Subcutaneous adipose tissue (tissue), 4 donors: ENCODE data around the gene KMT2D. TPM values are rescaled to one million over a fixed set of nuclear protein-coding genes. Genes with fewer than 3 reads are reported as not detected.

Experiments used
- total RNA-seq, 4 donors: library from RNA; depleted of rRNA; stranded (reverse); fragments of >200 nt; gene quantifications; one replicate each; pipeline ENCODE4 v1.1.0, GENCODE V29; 2016
- TF ChIP-seq, protein P1 (sequence below): fragments of 450-650 bp; IDR thresholded peaks from one replicate; pipeline ENCODE4 v1.5.1; 2016; ENCODE audit warnings: low read depth, mild to moderate bottlenecking, control low read depth, antibody characterized with exemption, moderate library complexity

Gene KMT2D
- total RNA-seq, 4 donors from 2014 or later: 27.6 to 92.1 (median 42.9) TPM

DNA sequence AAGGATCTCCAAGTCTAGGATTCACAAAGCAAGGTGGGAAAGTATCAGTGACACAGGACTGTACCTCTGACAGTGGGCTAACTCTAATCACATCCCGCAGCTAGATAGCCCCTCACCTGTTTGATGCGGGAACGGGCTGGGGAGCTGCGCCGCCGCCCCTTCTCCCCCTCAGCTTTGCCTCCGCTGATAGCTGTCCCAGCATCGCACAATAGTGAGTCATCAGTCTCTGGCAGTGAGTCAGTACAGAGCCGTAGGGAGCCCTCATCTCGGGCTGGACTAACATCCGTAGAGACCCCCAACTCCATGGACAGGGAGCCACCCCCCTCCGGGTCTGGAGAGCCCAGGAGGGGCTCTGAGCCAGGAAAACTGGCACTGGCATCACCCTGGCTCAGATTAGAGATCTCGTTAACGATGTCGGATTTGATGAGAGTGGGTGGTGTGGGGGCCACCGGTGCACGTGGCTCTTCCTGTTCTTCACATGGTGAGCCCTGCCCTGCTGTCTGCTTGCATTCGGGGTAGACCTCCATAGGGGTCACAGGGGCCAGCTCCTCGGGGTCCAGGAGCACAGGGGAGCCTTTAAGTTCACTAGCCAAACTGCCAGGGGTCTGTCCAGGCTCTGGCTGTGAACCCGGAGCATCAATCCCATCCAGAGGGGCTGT is 10.9 kb downstream of the KMT2D start:
- TF ChIP-seq, protein P1, sequence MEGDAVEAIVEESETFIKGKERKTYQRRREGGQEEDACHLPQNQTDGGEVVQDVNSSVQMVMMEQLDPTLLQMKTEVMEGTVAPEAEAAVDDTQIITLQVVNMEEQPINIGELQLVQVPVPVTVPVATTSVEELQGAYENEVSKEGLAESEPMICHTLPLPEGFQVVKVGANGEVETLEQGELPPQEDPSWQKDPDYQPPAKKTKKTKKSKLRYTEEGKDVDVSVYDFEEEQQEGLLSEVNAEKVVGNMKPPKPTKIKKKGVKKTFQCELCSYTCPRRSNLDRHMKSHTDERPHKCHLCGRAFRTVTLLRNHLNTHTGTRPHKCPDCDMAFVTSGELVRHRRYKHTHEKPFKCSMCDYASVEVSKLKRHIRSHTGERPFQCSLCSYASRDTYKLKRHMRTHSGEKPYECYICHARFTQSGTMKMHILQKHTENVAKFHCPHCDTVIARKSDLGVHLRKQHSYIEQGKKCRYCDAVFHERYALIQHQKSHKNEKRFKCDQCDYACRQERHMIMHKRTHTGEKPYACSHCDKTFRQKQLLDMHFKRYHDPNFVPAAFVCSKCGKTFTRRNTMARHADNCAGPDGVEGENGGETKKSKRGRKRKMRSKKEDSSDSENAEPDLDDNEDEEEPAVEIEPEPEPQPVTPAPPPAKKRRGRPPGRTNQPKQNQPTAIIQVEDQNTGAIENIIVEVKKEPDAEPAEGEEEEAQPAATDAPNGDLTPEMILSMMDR: no peak

DNA sequence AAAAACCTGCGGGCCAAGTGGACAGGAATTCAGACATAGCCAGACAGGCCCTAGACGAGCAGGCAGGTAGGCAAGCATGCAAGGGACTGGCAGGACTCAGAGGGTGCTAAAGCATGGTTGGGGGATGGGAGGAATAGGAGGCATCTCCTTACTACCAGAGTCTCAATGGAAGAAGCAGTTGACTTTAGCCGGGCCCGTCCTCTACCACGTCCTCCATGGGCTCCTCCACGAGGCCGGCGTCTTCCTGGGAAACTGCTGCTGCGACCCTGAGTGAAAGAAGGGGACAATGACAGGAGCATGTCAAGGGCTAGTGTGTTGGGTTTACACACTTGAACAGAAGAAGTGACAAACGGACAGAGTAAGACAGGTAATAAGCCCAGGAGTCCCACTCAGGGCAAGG is 11.6 kb downstream of the KMT2D start:
- TF ChIP-seq, protein P1: no peak

DNA sequence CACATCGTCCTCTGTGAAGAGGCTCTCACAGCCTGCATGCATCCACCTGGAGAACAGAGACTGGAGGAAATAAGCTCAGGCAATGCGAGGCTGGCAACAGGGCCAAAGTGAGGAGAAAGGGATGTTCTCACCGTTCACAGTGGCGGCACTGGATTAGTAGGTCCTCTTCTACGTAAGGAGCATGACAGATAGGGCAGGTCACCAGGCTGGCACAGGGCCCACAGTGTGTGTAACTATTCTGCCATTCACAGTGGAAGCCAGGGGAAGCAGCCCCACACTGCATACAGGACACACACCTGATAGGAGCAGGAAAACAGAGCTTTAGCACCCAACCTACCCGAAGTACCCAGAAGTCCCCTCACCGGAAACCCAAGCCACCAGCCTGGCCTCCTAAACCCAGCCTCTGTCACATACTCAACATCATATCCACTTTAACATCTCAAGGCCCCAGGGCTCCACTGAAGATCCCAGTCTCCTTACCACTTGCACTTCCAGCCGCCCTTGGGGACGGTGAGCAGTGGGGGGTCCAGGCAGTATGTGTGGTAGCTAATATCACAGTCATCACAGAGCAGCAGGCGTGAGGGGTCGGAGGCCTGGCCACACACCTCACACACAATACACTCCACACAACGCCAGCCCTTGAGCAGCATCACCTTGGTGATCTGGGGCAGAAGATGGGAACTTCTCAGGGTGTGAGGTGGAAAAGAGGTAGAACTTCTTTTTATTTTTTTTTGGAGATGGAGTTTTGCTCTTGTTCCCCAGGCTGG is 14.3 kb downstream of the KMT2D start:
- TF ChIP-seq, protein P1: no peak

DNA sequence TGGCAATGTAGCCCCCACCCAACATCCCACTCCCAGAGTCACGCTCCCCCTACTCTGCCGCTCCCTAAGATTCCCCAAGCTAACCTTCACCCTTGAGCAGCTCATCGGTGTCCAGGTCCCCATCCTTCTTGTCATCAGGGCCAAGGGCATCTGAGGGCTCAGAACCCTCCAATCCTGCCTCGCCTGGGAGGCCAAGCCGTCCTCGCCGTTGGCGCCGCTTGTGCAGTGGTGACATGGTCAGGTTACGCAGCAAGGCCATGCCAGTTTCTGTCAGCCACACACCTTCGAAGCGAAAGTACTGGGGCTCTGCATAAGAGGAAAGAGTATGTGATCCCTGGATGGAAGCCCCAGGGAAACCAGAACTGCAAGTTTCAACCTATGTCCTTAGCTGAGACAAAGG is 15.9 kb downstream of the KMT2D start:
- TF ChIP-seq, protein P1: no peak

DNA sequence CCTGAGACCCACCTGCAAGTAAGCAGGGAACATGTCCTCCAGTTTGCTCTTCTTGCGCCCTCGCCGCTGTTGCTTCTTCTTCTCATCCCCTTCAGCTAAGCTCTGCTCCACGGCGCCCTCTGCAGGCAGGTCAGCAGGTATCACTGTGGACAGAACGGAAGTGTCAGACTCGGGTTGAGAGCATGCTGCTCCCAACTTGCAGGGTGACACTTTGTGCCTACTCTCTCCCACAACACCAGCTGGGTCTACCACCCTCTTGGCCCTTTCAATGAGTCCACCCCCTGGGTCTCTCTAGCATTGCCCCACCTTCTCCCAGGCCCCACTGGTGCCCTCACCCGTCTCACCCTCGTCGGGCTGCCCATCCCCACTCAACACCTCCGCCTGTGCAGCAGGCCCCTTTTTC is 16.7 kb downstream of the KMT2D start:
- TF ChIP-seq, protein P1: no peak

DNA sequence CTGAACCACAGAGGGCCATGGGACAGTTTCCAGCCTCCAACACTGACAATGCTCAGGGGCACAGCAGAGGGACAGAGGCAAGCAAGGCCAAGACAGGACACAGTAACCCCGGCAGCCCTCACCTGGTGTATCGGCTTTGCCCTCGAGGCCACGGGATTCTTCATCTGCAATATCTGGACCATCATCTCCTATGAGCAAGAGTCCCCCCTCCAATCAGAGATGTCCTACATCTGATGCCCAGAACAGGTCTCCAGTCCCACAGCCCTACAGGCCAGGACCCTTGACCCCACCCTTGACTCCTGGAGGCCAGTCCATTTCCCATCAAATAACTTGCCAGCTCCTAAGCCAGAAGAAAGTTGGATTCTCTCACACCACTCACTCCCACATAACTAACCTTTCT is 17.4 kb downstream of the KMT2D start:
- TF ChIP-seq, protein P1: no peak

DNA sequence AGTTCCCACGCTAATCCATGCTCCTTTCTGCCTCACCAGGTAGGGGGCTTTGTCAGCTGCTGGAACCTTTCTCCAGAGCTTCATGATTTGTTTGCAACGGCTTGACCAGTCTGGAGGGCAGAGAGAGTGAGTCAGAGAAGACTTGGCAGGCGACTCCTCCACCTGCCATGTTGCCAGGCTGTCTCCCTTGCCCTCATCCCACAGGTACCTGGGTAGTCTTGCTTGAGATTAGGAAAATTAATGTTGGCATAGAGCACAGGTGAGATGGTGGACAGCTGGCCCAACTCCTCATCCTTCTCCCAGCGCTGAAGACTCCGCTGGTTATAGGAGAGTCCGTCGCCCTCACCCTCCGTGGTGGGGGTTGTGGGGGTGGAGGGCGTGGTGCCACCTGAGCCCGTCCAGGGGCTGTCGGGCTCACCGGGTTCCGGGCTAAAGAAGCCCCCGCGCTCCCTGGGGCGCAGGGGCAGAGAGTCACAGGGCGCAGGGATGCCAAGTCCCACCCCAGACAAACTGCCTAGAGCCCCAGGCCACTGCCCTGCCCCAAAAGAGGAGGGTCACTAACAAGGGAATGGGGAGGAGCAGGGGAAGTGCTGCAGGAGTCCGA is 18.6 kb downstream of the KMT2D start:
- TF ChIP-seq, protein P1: no peak
